ENCODE data around the gene RADIL.

GRCh38 chr7:4857189-4857588 is 26.3 kb downstream of the RADIL start:
- no peak for TF ChIP-seq EZH2 (IDR thresholded peaks at IDR 0.05; ENCODE audit: borderline replicate concordance, insufficient read depth, low read depth, low read length, poor library complexity, severe bottlenecking)
- TF ChIP-seq, protein P1, sequence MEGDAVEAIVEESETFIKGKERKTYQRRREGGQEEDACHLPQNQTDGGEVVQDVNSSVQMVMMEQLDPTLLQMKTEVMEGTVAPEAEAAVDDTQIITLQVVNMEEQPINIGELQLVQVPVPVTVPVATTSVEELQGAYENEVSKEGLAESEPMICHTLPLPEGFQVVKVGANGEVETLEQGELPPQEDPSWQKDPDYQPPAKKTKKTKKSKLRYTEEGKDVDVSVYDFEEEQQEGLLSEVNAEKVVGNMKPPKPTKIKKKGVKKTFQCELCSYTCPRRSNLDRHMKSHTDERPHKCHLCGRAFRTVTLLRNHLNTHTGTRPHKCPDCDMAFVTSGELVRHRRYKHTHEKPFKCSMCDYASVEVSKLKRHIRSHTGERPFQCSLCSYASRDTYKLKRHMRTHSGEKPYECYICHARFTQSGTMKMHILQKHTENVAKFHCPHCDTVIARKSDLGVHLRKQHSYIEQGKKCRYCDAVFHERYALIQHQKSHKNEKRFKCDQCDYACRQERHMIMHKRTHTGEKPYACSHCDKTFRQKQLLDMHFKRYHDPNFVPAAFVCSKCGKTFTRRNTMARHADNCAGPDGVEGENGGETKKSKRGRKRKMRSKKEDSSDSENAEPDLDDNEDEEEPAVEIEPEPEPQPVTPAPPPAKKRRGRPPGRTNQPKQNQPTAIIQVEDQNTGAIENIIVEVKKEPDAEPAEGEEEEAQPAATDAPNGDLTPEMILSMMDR (IDR thresholded peaks at IDR 0.05), result no peak
